Urinary bladder (tissue), 4 donors: ENCODE measurements around the gene CELF2. TPM values are rescaled to one million over a fixed set of nuclear protein-coding genes. Genes with fewer than 3 reads are reported as not detected.

Experiments
- DNase-seq: peaks from one replicate; pipeline ENCODE4 v3.0.0-alpha.2; 2015; ENCODE audit errors: extremely low spot score
- H3K27ac ChIP-seq: one replicate; pipeline ENCODE4 v1.5.1; 2013; ENCODE audit warnings: low read depth, mild to moderate bottlenecking, moderate library complexity
- H3K36me3 ChIP-seq: one replicate; pipeline ENCODE4 v1.6.1; 2013; ENCODE audit warnings: mild to moderate bottlenecking, moderate library complexity; ENCODE audit not compliant: insufficient read depth
- H3K4me1 ChIP-seq: one replicate; pipeline ENCODE4 v1.6.1; 2013; ENCODE audit warnings: mild to moderate bottlenecking, moderate library complexity; ENCODE audit not compliant: insufficient read depth
- H3K4me3 ChIP-seq: one replicate; pipeline ENCODE4 v1.5.1; 2013; ENCODE audit warnings: low read depth, low read length
- WGBS: extraction: QIAGEN DNeasy Blood & Tissue Kit; methylation state at CpG from one replicate; pipeline ENCODE4 v1.1.7; 2013; 5-methylcytosine and 5-hydroxymethylcytosine counted together
- polyA plus RNA-seq: library from polyadenylated mRNA; stranded (reverse); fragments of 200-250 nt; gene quantifications from one replicate; pipeline ENCODE4 v1.2.3, GENCODE V29; 2013
- total RNA-seq: library from RNA; depleted of rRNA; stranded (reverse); fragments of >200 nt; gene quantifications from one replicate; pipeline ENCODE4 v1.2.3, GENCODE V29; 2014
- donor health status: healthy with polysubstance abuse.
- donor health status: healthy.

The CELF2 gene
- total and polyA plus RNA-seq, 2 donors, result 40.1 to 52.7 TPM

GRCh38 chr10:11304906-11305585 is 287.4 kb downstream of the CELF2 start:
- no peaks in the 10 kb centered on the region for H3K4me1 ChIP-seq
- no peak overlapping the region for H3K4me3 ChIP-seq
- WGBS, result 97% methylated on average over 11 of the region's 11 CpGs
- no peak for DNase-seq
- H3K27ac ChIP-seq, result no peak overlapping the region
- no peaks in the 10 kb centered on the region for H3K36me3 ChIP-seq

- Histone ChIP-seq H3K4me3 (no peak overlapping the region), H3K36me3 (no peaks in the 10 kb centered on the region), H3K27ac (no peak overlapping the region), H3K4me1 (no peaks in the 10 kb centered on the region)
- DNase-seq, result no peak
- 98% methylated on average over 13 of the region's 13 CpGs for WGBS
Observed at GRCh38 chr10:11305825-11306593, 288.3 kb downstream of the CELF2 start.

- H3K4me3 ChIP-seq, result no peak overlapping the region
- no peak overlapping the region for H3K27ac ChIP-seq
- DNase-seq, result no peak
- 98% methylated on average over 6 of the region's 6 CpGs for WGBS
- H3K36me3 ChIP-seq, result no peaks in the 10 kb centered on the region
- H3K4me1 ChIP-seq, result no peaks in the 10 kb centered on the region
Observed at GRCh38 chr10:11307004-11307403, 289.3 kb downstream of the CELF2 start.

- whole genome bisulfite sequencing, result 100% methylated on average over 1 of the region's 1 CpG
- Histone ChIP-seq H3K4me1 (no peaks in the 10 kb centered on the region), H3K4me3 (no peak overlapping the region), H3K36me3 (no peaks in the 10 kb centered on the region), H3K27ac (no peak overlapping the region)
- DNase-seq, result no peak
Observed at GRCh38 chr10:11307937-11308336, 290.3 kb downstream of the CELF2 start.

- Histone ChIP-seq H3K36me3 (no peaks in the 10 kb centered on the region), H3K27ac (no peak overlapping the region), H3K4me1 (no peaks in the 10 kb centered on the region), H3K4me3 (no peak overlapping the region)
- no peak for DNase-seq
- WGBS, result 80% methylated on average over 2 of the region's 2 CpGs
Observed at GRCh38 chr10:11311027-11311426, 293.4 kb downstream of the CELF2 start.

GRCh38 chr10:11313463-11313862 is 295.8 kb downstream of the CELF2 start:
- no peak overlapping the region for H3K4me3 ChIP-seq
- 86% methylated on average over 1 of the region's 1 CpG for WGBS
- no peaks in the 10 kb centered on the region for H3K4me1 ChIP-seq
- no peak overlapping the region for H3K27ac ChIP-seq
- DNase-seq, result no peak
- H3K36me3 ChIP-seq, result no peaks in the 10 kb centered on the region

- Histone ChIP-seq H3K36me3 (no peaks in the 10 kb centered on the region), H3K4me1 (no peaks in the 10 kb centered on the region), H3K27ac (no peak overlapping the region), H3K4me3 (no peak overlapping the region)
- WGBS, result 64% methylated on average over 7 of the region's 7 CpGs
- no peak for DNase-seq
Observed at GRCh38 chr10:11317936-11318670, 300.4 kb downstream of the CELF2 start.

GRCh38 chr10:11318826-11319598 is 301.3 kb downstream of the CELF2 start:
- Histone ChIP-seq H3K36me3 (no peaks in the 10 kb centered on the region), H3K4me3 (no peak overlapping the region), H3K27ac (no peak overlapping the region), H3K4me1 (no peaks in the 10 kb centered on the region)
- no peak for DNase-seq
- 84% methylated on average over 26 of the region's 26 CpGs for WGBS

GRCh38 chr10:11319990-11320602 is 302.4 kb downstream of the CELF2 start:
- Histone ChIP-seq H3K4me1 (no peaks in the 10 kb centered on the region), H3K27ac (no peak overlapping the region), H3K4me3 (no peak overlapping the region), H3K36me3 (no peaks in the 10 kb centered on the region)
- 90% methylated on average over 11 of the region's 11 CpGs for WGBS
- DNase-seq, result no peak

- Histone ChIP-seq H3K4me3 (no peak overlapping the region), H3K27ac (no peak overlapping the region), H3K4me1 (no peaks in the 10 kb centered on the region), H3K36me3 (no peaks in the 10 kb centered on the region)
- WGBS, result 90% methylated on average over 17 of the region's 17 CpGs
- DNase-seq, result no peak
Observed at GRCh38 chr10:11320809-11321520, 303.3 kb downstream of the CELF2 start.

- no peak for DNase-seq
- Histone ChIP-seq H3K4me3 (no peak overlapping the region), H3K36me3 (no peaks in the 10 kb centered on the region), H3K27ac (no peak overlapping the region), H3K4me1 (no peaks in the 10 kb centered on the region)
- WGBS, result 95% methylated on average over 1 of the region's 1 CpG
Observed at GRCh38 chr10:11322698-11323097, 305.0 kb downstream of the CELF2 start.

GRCh38 chr10:11324761-11325321 is 307.2 kb downstream of the CELF2 start:
- Histone ChIP-seq H3K4me3 (no peak overlapping the region), H3K36me3 (no peaks in the 10 kb centered on the region), H3K4me1 (no peaks in the 10 kb centered on the region), H3K27ac (no peak overlapping the region)
- no peak for DNase-seq
- WGBS, result 95% methylated on average over 11 of the region's 11 CpGs
